Neural cell (in vitro differentiated cells): Measurements from ENCODE around the gene LCP1. TPM values are rescaled to one million over a fixed set of nuclear protein-coding genes. Genes with fewer than 3 reads are reported as not detected.

Experiments used
- H2AFZ ChIP-seq: fragments of 200-600, 300-800 bp; sonication (generic), shearing (Covaris generic); 2 replicates; pipeline ENCODE4 v1.6.0; 2014; ENCODE audit warnings: low read depth, mild to moderate bottlenecking, antibody characterized with exemption, low read length, moderate library complexity
- H3F3A ChIP-seq: fragments of 200-600 bp; shearing (Covaris generic); 2 replicates; pipeline ENCODE4 v1.6.1; 2016; ENCODE audit warnings: mild to moderate bottlenecking, moderate library complexity, mixed read lengths, antibody characterized with exemption, low read length; ENCODE audit not compliant: insufficient read depth, poor library complexity, severe bottlenecking
- H3K27ac ChIP-seq: fragments of 200-600, 300-800 bp; sonication (generic), shearing (Covaris generic); 2 replicates; pipeline ENCODE4 v1.5.1; 2014; ENCODE audit warnings: mild to moderate bottlenecking, low read length, moderate library complexity
- H3K27me3 ChIP-seq: fragments of 300-800, 200-600 bp; sonication (generic), shearing (Covaris generic); 2 replicates; pipeline ENCODE4 v1.6.0; 2014; ENCODE audit warnings: mild to moderate bottlenecking, low read depth, low read length, moderate library complexity; ENCODE audit not compliant: insufficient read depth
- H3K36me3 ChIP-seq: fragments of 300-800, 200-600 bp; sonication (generic), shearing (Covaris generic); 2 replicates; pipeline ENCODE4 v1.5.1; 2014; ENCODE audit warnings: mild to moderate bottlenecking, antibody characterized with exemption, low read length, moderate library complexity; ENCODE audit not compliant: insufficient read depth
- H3K4me2 ChIP-seq: fragments of 300-800, 200-600 bp; sonication (generic), shearing (Covaris generic); 2 replicates; pipeline ENCODE4 v1.6.0; 2014; ENCODE audit warnings: mild to moderate bottlenecking, low read length
- H3K4me3 ChIP-seq: fragments of 300-800, 200-600 bp; sonication (generic), shearing (Covaris generic); 2 replicates; pipeline ENCODE4 v1.5.1; 2014; ENCODE audit warnings: mild to moderate bottlenecking, low read length, moderate library complexity
- H3K79me2 ChIP-seq: fragments of 200-600 bp; shearing (Covaris generic); replicated peaks from 2 replicates; pipeline ENCODE4 v1.6.0; 2014; ENCODE audit warnings: mild to moderate bottlenecking, low read length, moderate library complexity; ENCODE audit not compliant: insufficient read depth
- H3K9ac ChIP-seq: fragments of 300-800, 200-600 bp; sonication (generic), shearing (Covaris generic); 2 replicates; pipeline ENCODE4 v1.6.1; 2016; ENCODE audit warnings: mild to moderate bottlenecking, low read length, mixed read lengths
- H3K9me2 ChIP-seq: fragments of 200-600 bp; shearing (Covaris generic); 2 replicates; pipeline ENCODE4 v1.6.1; 2016; ENCODE audit warnings: mild to moderate bottlenecking, low read length, mixed read lengths; ENCODE audit not compliant: insufficient read depth
- H3K9me3 ChIP-seq: fragments of 200-600, 300-800 bp; sonication (generic), shearing (Covaris generic); 2 replicates; pipeline ENCODE4 v1.6.1; 2016; ENCODE audit warnings: mild to moderate bottlenecking, mixed run types, low read length, moderate library complexity, mixed read lengths
- H4K20me1 ChIP-seq: fragments of 200-600 bp; shearing (Covaris generic); 2 replicates; pipeline ENCODE4 v1.6.1; 2016; ENCODE audit warnings: mild to moderate bottlenecking, mixed run types; ENCODE audit not compliant: insufficient read depth
- CTCF ChIP-seq: fragments of 450-650 bp; IDR thresholded peaks from 2 replicates; pipeline ENCODE4 v1.5.1; 2014; ENCODE audit warnings: antibody characterized with exemption, mild to moderate bottlenecking, moderate library complexity; ENCODE audit not compliant: poor library complexity, severe bottlenecking
- EP300 ChIP-seq: fragments of 450-650 bp; conservative IDR thresholded peaks from 2 replicates; pipeline ENCODE4 v1.6.1; 2014; ENCODE audit warnings: antibody characterized with exemption, mild to moderate bottlenecking, moderate library complexity; ENCODE audit not compliant: poor library complexity, severe bottlenecking
- EZH2 ChIP-seq: fragments of 200-600, 300-800 bp; shearing (Covaris generic), sonication (generic); IDR thresholded peaks from 2 replicates; pipeline ENCODE4 v1.6.1; 2014; ENCODE audit warnings: antibody characterized with exemption, low read length, borderline replicate concordance, mild to moderate bottlenecking; ENCODE audit not compliant: insufficient read depth, poor library complexity, severe bottlenecking
- MXI1 ChIP-seq: fragments of 450-650 bp; conservative IDR thresholded peaks from 2 replicates; pipeline ENCODE4 v1.6.1; 2014; ENCODE audit warnings: antibody characterized with exemption, mild to moderate bottlenecking; ENCODE audit not compliant: poor library complexity, severe bottlenecking
- POLR2AphosphoS5 ChIP-seq: IDR thresholded peaks from 2 replicates; pipeline ENCODE4 v1.6.1; 2012
- RAD21 ChIP-seq: fragments of 450-650 bp; conservative IDR thresholded peaks from 2 replicates; pipeline ENCODE4 v1.6.1; 2014; ENCODE audit warnings: antibody characterized with exemption, mild to moderate bottlenecking, moderate library complexity
- REST ChIP-seq: IDR thresholded peaks from 2 replicates; pipeline ENCODE4 v1.6.1; 2012; ENCODE audit warnings: borderline replicate concordance
- SMC3 ChIP-seq: fragments of 450-650 bp; conservative IDR thresholded peaks from 2 replicates; pipeline ENCODE4 v1.6.1; 2014; ENCODE audit warnings: antibody characterized with exemption, mild to moderate bottlenecking, moderate library complexity; ENCODE audit not compliant: poor library complexity
- TAF1 ChIP-seq: IDR thresholded peaks from 2 replicates; pipeline ENCODE4 v1.6.1; 2012; ENCODE audit warnings: low read depth
- polyA plus RNA-seq: library from polyadenylated mRNA; depleted of rRNA; stranded (reverse); fragments of >200 nt; gene quantifications from 2 replicates; pipeline ENCODE4 v1.2.3, GENCODE V29; 2014

Gene LCP1
- polyA plus RNA-seq, 1 donor from 2014 or later = 0.76 TPM

- Histone ChIP-seq H3K9me3 (no peaks in the 10 kb centered on the region), H3K4me2 (no peak overlapping the region), H3K27ac (no peak overlapping the region), H3K4me3 (no peak overlapping the region), H3F3A (no peaks in the 10 kb centered on the region), H3K9ac (no peak overlapping the region), H3K79me2 (no peaks in the 10 kb centered on the region), H3K36me3 (no peaks in the 10 kb centered on the region), H3K9me2 (no peaks in the 10 kb centered on the region), H4K20me1 (no peaks in the 10 kb centered on the region), H3K27me3 (peaks cover under 1% of the 10 kb centered on the region), H2AFZ (no peak overlapping the region)
- no peak for TF ChIP-seq TAF1
- TF ChIP-seq EP300 = no peak
- no peak for TF ChIP-seq SMC3
- TF ChIP-seq CTCF = no peak
- no peak for TF ChIP-seq RAD21
- no peak for TF ChIP-seq MXI1
- TF ChIP-seq REST = no peak
- no peak for TF ChIP-seq EZH2
- TF ChIP-seq POLR2AphosphoS5 = no peak
Measured at GRCh38 chr13:46206143-46206542, 24.2 kb upstream of the LCP1 start.

GRCh38 chr13:46202966-46203365, 21.0 kb upstream of the LCP1 start:
- H4K20me1 ChIP-seq = no peaks in the 10 kb centered on the region
- H3K27me3 ChIP-seq = no peaks in the 10 kb centered on the region
- H3F3A ChIP-seq = no peaks in the 10 kb centered on the region
- no peaks in the 10 kb centered on the region for H3K36me3 ChIP-seq
- TF ChIP-seq SMC3 (no peak), RAD21 (no peak), EP300 (no peak), MXI1 (no peak)
- no peak overlapping the region for H2AFZ ChIP-seq
- no peak overlapping the region for H3K4me3 ChIP-seq
- no peaks in the 10 kb centered on the region for H3K9me3 ChIP-seq
- no peaks in the 10 kb centered on the region for H3K9me2 ChIP-seq
- H3K27ac ChIP-seq = no peak overlapping the region
- no peak overlapping the region for H3K4me2 ChIP-seq
- no peaks in the 10 kb centered on the region for H3K79me2 ChIP-seq
- no peak overlapping the region for H3K9ac ChIP-seq
